ENCODE data around the gene NOTUM.

The NOTUM gene

DNA sequence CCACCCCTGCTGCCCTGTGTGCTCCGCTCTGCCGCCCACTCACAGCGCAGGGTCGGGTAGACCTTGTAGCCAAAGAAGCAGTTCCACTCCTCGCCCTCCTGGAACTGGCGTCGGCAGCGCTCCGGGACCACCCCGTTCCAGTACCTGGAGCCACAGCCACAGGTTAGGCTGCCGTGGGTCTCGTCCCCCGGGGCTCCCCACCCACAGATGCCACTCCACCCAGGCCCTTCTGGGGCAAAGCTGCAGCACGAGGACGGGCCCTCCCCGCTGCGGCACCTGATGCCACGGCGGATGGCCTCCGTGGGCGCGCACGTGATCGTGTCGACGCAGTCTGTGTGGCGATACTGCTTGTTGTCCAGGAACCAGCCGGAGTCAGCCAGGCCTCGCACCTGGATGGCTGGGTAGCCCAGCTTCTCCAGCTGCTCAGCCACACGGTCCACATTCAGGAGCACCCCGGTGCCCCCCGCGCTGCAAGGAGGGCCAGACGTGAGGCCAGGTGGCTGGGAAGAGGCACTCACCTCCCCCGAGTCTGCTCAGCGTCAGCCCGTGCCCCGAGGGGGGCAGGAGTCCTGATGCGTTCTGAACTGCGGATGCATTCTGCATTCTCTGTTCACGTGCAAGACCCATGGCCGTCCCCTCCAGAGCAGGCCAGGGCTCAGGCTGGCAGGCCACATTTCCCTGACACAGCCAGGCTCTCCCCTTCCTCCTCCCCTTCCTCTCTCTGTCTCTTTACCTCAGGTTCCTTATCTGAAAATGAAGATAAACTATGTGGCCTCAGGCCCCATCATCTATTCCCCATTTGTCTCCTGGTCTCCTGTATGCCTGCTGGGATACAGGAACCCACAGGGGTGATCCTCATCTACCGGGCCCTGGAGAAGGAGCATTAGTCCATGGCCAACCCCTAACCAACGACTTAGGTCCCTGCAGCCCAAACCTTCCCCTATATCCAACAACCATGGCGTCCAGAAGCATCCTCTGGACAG is 4.1 kb downstream of the NOTUM start:
- Histone ChIP-seq H3K9me2 (replicated peaks; ENCODE audit: low read depth, low read length) (no peaks in the 10 kb centered on the region), H3K27me3 (ENCODE audit: insufficient read depth, low read length, poor library complexity, severe bottlenecking) (no peaks in the 10 kb centered on the region), H3K9me3 (ENCODE audit: insufficient read depth, low read depth, low read length) (no peaks in the 10 kb centered on the region), H3K4me3 (ENCODE audit: low read length, poor library complexity, severe bottlenecking) (no peak overlapping the region), H3K36me3 (ENCODE audit: insufficient read depth, low read length) (no peaks in the 10 kb centered on the region), H3K4me1 (ENCODE audit: insufficient read depth, low read length, poor library complexity, severe bottlenecking) (no peaks in the 10 kb centered on the region), H4K20me1 (ENCODE audit: insufficient read depth, low read length, poor library complexity, severe bottlenecking) (no peaks in the 10 kb centered on the region), H3K4me2 (ENCODE audit: low read depth, low read length, poor library complexity, severe bottlenecking) (no peak overlapping the region), H3K79me2 (ENCODE audit: insufficient read depth, low read length) (no peaks in the 10 kb centered on the region), H3F3A (ENCODE audit: low read depth) (no peaks in the 10 kb centered on the region), H3K9ac (ENCODE audit: low read depth, low read length, poor library complexity, severe bottlenecking) (no peak overlapping the region), H2AFZ (ENCODE audit: low read length) (no peak overlapping the region)
- TF ChIP-seq CTCF (conservative IDR thresholded peaks at IDR 0.05; ENCODE audit: low read length) (no peak), EZH2phosphoT487 (IDR thresholded peaks at IDR 0.05; ENCODE audit: borderline replicate concordance) (no peak)

- Histone ChIP-seq H3K4me1 (ENCODE audit: insufficient read depth, low read length, poor library complexity, severe bottlenecking) (no peaks in the 10 kb centered on the region), H4K20me1 (ENCODE audit: insufficient read depth, low read length, poor library complexity, severe bottlenecking) (no peaks in the 10 kb centered on the region), H3F3A (ENCODE audit: low read depth) (no peaks in the 10 kb centered on the region), H3K4me3 (ENCODE audit: low read length, poor library complexity, severe bottlenecking) (no peak overlapping the region), H3K9me3 (ENCODE audit: insufficient read depth, low read depth, low read length) (no peaks in the 10 kb centered on the region), H3K4me2 (ENCODE audit: low read depth, low read length, poor library complexity, severe bottlenecking) (no peak overlapping the region), H3K9ac (ENCODE audit: low read depth, low read length, poor library complexity, severe bottlenecking) (no peak overlapping the region), H3K9me2 (replicated peaks; ENCODE audit: low read depth, low read length) (no peaks in the 10 kb centered on the region), H3K79me2 (ENCODE audit: insufficient read depth, low read length) (no peaks in the 10 kb centered on the region), H2AFZ (ENCODE audit: low read length) (no peak overlapping the region), H3K36me3 (ENCODE audit: insufficient read depth, low read length) (no peaks in the 10 kb centered on the region), H3K27me3 (ENCODE audit: insufficient read depth, low read length, poor library complexity, severe bottlenecking) (no peaks in the 10 kb centered on the region)
- TF ChIP-seq CTCF (conservative IDR thresholded peaks at IDR 0.05; ENCODE audit: low read length) (no peak), EZH2phosphoT487 (IDR thresholded peaks at IDR 0.05; ENCODE audit: borderline replicate concordance) (no peak)
Measured at GRCh38 chr17:81955756-81956544, 5.0 kb downstream of the NOTUM start.

GRCh38 chr17:81955058-81955681 is 5.8 kb downstream of the NOTUM start:
- TF ChIP-seq EZH2phosphoT487 (IDR thresholded peaks at IDR 0.05; ENCODE audit: borderline replicate concordance), result no peak
- Histone ChIP-seq H3K79me2 (ENCODE audit: insufficient read depth, low read length) (no peaks in the 10 kb centered on the region), H3K4me1 (ENCODE audit: insufficient read depth, low read length, poor library complexity, severe bottlenecking) (no peaks in the 10 kb centered on the region)

More at GRCh38 chr17:81955058-81955681, 5.8 kb downstream of the NOTUM start:
- Histone ChIP-seq H3K9ac (ENCODE audit: low read depth, low read length, poor library complexity, severe bottlenecking) (no peak overlapping the region), H4K20me1 (ENCODE audit: insufficient read depth, low read length, poor library complexity, severe bottlenecking) (no peaks in the 10 kb centered on the region), H3K27me3 (ENCODE audit: insufficient read depth, low read length, poor library complexity, severe bottlenecking) (no peaks in the 10 kb centered on the region), H3K9me3 (ENCODE audit: insufficient read depth, low read depth, low read length) (no peaks in the 10 kb centered on the region), H3K36me3 (ENCODE audit: insufficient read depth, low read length) (no peaks in the 10 kb centered on the region), H3K4me3 (ENCODE audit: low read length, poor library complexity, severe bottlenecking) (no peak overlapping the region), H2AFZ (ENCODE audit: low read length) (no peak overlapping the region), H3F3A (ENCODE audit: low read depth) (no peaks in the 10 kb centered on the region), H3K4me2 (ENCODE audit: low read depth, low read length, poor library complexity, severe bottlenecking) (no peak overlapping the region), H3K9me2 (replicated peaks; ENCODE audit: low read depth, low read length) (no peaks in the 10 kb centered on the region)
